ENCODE measurements around the gene AP1G1.
"Not testable (repeated sequence)": the region's sequence is repeated elsewhere in the genome, so short reads cannot be mapped to it uniquely, and the experiment has no call there.

The AP1G1 gene

GRCh38 chr16:71807905-71808592 is 585 bp downstream of the AP1G1 start:
- peak; percentile 47 for DNase-seq

- no peak for DNase-seq
Observed at GRCh38 chr16:71803305-71803690, 5.3 kb downstream of the AP1G1 start.

- DNase-seq: no peak
Observed at GRCh38 chr16:71796501-71797097, 12.0 kb downstream of the AP1G1 start.

- DNase-seq: no peak
Observed at GRCh38 chr16:71794943-71795342, 13.7 kb downstream of the AP1G1 start.

- no peak for DNase-seq
Observed at GRCh38 chr16:71794018-71794417, 14.6 kb downstream of the AP1G1 start.

- no peak for DNase-seq
Observed at GRCh38 chr16:71792176-71792575, 16.5 kb downstream of the AP1G1 start.

- not testable (repeated sequence) for DNase-seq
Observed at GRCh38 chr16:71790329-71790728, 18.3 kb downstream of the AP1G1 start.

- DNase-seq: no peak
Observed at GRCh38 chr16:71789136-71789535, 19.5 kb downstream of the AP1G1 start.

- DNase-seq: no peak
Observed at GRCh38 chr16:71788578-71788977, 20.1 kb downstream of the AP1G1 start.

- DNase-seq: not testable (repeated sequence)
Observed at GRCh38 chr16:71785143-71785542, 23.5 kb downstream of the AP1G1 start.

- no peak for DNase-seq
Observed at GRCh38 chr16:71784093-71784492, 24.5 kb downstream of the AP1G1 start.

GRCh38 chr16:71781741-71782140 is 26.9 kb downstream of the AP1G1 start:
- DNase-seq: no peak

- no peak for DNase-seq
Observed at GRCh38 chr16:71780521-71781089, 28.0 kb downstream of the AP1G1 start.

GRCh38 chr16:71778780-71779179 is 29.9 kb downstream of the AP1G1 start:
- no peak for DNase-seq

GRCh38 chr16:71777329-71777728 is 31.3 kb downstream of the AP1G1 start:
- DNase-seq: no peak

GRCh38 chr16:71775949-71776348 is 32.7 kb downstream of the AP1G1 start:
- DNase-seq: peak; percentile 35

GRCh38 chr16:71771571-71771970 is 37.1 kb downstream of the AP1G1 start:
- no peak for DNase-seq

- DNase-seq: no peak
Observed at GRCh38 chr16:71769222-71769621, 39.4 kb downstream of the AP1G1 start.

GRCh38 chr16:71767060-71767900 is 41.4 kb downstream of the AP1G1 start:
- peak; percentile 4 for DNase-seq

GRCh38 chr16:71762186-71762585 is 46.4 kb downstream of the AP1G1 start:
- no peak for DNase-seq

- no peak for DNase-seq
Observed at GRCh38 chr16:71761097-71761496, 47.5 kb downstream of the AP1G1 start.

- peak; percentile 22 for DNase-seq
Observed at GRCh38 chr16:71758293-71758760, 50.3 kb downstream of the AP1G1 start.

- peak; percentile 17 for DNase-seq
Observed at GRCh38 chr16:71754652-71755051, 54.0 kb downstream of the AP1G1 start.

All from activated CD4-positive, alpha-beta T cell treated with anti-CD3 and anti-CD28 coated beads, Interleukin-10, Interleukin-2, amounts not matched to agents 100 ng/mL and 50 ng/mL, durations not matched to agents 16 hours and 8 hours (primary cell).